ENCODE data around the gene UCKL1. TPM values are rescaled to one million over a fixed set of nuclear protein-coding genes. Genes with fewer than 3 reads are reported as not detected.
"Not testable (repeated sequence)": the region's sequence is repeated elsewhere in the genome, so short reads cannot be mapped to it uniquely, and the experiment has no call there.

Gene UCKL1
- total RNA-seq, 1 donor from 2014 or later = 95.4 TPM

DNA sequence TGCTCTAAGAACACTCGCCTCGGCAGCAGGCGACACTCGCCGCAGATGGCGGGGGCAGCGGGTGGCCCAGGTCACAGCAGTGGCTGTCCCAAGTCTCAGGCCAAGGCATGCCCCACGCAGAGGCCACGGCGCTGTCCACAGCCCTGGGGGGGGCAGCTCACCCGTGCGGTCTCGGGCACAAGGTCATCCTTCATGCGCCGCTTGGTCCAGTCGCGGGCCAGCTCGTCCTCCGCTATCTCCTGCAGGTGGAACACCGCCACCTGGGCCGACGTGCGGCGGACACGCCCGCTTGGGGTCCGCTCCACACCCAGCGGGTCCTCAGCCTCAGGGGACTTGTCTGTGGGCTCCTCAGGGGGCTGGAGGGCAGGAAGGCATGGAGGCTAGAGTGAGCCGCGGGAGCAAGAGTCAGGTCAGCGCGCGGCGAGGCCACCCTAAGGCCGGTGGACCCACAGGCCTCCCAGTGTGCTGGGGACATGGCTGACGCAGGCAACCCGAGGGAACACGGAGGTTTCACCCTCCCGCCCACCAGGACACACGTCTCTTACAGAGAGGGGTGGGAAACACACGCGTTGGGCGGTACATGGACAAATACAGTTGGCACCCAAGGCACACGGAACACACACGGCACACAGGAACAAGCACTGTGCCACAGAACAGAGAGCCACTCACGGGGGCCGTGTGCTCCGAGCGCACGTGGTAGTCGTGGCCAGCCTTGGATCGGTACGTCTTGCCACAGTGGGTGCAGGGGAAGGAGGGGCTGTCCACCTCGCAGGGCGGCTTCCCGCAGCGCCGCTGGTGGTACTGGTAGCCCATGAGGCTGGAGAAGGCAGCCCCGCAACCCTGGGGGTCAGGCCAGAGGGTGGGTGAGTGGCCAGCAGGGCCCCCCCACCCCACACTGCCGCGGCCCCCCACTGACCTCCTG is 6.5 kb upstream of the UCKL1 start:
- Histone ChIP-seq H3K27ac (no peak overlapping the region), H3K36me3 (peaks cover 16 to 51% of the 10 kb centered on the region in 2 donors), H3K9me3 (no peaks in the 10 kb centered on the region), H3K4me3 (no peak overlapping the region), H3K27me3 (no peaks in the 10 kb centered on the region), H3K4me1 (peaks cover 0 to 3% of the 10 kb centered on the region in 2 donors)
- no peak for DNase-seq (ENCODE audit: low spot score in 2 of 2)
- intact Hi-C loops (cut with DNase I) = no loop called here
- no peak for TF ChIP-seq CTCF (IDR thresholded peaks at IDR 0.05)

DNA sequence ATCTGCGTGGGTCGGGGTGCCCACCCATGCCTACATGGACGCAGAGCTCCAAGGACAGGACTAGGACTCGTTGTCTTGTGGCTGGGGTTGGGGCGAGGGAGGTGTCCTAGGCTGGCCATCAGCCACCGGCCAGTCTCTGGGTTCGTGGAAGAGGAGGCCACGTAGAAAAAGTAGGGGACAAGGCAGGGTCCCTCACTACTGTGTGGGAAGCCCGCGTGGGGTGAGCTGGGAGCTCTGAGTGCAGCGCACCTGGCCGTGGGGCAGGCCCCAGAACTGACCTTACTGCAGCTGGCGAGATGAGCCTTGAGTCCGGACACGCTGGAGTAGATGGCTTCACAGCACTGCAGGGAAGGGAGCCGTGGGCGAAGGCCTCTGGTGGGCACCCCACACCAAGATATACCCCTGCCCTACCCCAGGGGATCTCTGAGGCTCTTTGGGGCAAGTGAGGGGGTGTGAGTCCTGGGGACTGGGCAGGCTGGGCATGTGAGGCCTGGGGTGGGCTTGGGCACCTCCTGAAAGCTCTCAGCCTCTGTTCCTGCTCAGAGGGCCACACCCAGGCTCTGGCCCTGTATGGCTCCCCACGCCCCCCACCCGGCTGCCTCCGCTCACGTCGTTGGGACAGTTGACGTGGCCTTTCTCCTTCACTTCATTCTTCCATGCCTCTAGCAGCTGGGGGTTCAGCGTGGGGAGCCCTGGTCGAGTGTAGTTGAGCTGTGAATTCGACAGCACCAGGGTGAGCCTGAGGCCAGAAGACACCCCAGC is 5.6 kb upstream of the UCKL1 start:
- intact Hi-C loops (cut with DNase I) = no loop called here
- H3K4me1 ChIP-seq = peaks cover 1 to 10% of the 10 kb centered on the region in 2 donors
- no peak overlapping the region for H3K4me3 ChIP-seq
- no peaks in the 10 kb centered on the region for H3K27me3 ChIP-seq
- H3K9me3 ChIP-seq = no peaks in the 10 kb centered on the region
- DNase-seq (ENCODE audit: low spot score in 2 of 2) = no peak
- H3K27ac ChIP-seq = no peak overlapping the region
- peaks cover 10 to 45% of the 10 kb centered on the region in 2 donors for H3K36me3 ChIP-seq
- no peak for TF ChIP-seq CTCF (IDR thresholded peaks at IDR 0.05)

GRCh38 chr20:63960654-63961621 is 4.7 kb upstream of the UCKL1 start:
- H3K27me3 ChIP-seq; H3K27ac ChIP-seq; intact Hi-C loops (cut with DNase I); DNase-seq (ENCODE audit: low spot score in 2 of 2); H3K4me3 ChIP-seq; H3K9me3 ChIP-seq: not testable (repeated sequence)
- peaks cover 10 to 41% of the 10 kb centered on the region in 2 donors for H3K36me3 ChIP-seq
- peaks cover 4 to 12% of the 10 kb centered on the region in 2 donors for H3K4me1 ChIP-seq

- H3K27ac ChIP-seq = no peak overlapping the region
- H3K27me3 ChIP-seq = no peaks in the 10 kb centered on the region
- no peaks in the 10 kb centered on the region for H3K9me3 ChIP-seq
- DNase-seq (ENCODE audit: low spot score in 2 of 2) = no peak
- no peak for TF ChIP-seq CTCF (IDR thresholded peaks at IDR 0.05)
- intact Hi-C loops (cut with DNase I) = loop anchor here (5.0 kb wide), 1 partner anchor 437 kb away; the partner anchor contains the start of gene PPDPF
- H3K36me3 ChIP-seq = peaks cover 10 to 41% of the 10 kb centered on the region in 2 donors
- H3K4me1 ChIP-seq = peaks cover 6 to 17% of the 10 kb centered on the region in 2 donors
- no peak overlapping the region for H3K4me3 ChIP-seq
Observed at GRCh38 chr20:63959699-63960075, 3.5 kb upstream of the UCKL1 start.

DNA sequence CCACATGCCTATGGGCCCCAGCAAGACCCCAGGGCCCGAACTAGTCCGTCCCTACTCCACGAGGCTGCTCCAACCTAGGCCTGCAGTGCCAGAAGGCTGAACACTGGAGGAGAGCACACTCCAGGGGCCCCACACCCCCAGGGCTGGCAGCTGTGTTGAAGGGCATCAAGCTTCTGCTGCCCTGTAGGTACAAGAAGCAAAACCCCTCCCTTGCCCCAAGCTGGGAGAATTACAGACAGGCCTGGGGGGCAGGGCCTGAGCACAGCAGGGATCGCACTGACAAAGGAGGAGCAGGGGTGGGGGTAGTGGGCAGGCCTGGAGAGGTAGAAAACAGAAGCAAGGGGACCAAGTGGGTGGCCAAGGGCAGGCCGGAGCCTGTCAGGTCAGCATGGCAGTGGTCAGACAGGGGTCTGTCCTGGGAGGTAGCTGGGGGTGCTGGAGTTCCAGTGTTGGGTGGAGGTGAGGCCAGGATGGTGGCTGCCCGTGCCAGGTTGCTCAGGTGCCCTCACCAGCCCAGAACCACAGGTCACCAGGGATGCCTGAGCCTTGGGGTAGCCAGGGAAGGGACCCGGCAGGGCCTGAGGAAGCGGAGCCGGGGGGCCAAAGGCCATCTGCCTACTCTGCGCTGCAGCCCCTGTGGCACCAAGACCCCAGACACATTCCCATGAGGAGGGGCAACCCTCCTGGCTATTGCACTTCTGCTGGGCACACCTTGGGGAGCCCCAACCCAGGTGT is 2.9 kb upstream of the UCKL1 start:
- no peak overlapping the region for H3K27ac ChIP-seq
- no peak overlapping the region for H3K4me3 ChIP-seq
- H3K9me3 ChIP-seq = no peaks in the 10 kb centered on the region
- H3K36me3 ChIP-seq = peaks cover 10 to 41% of the 10 kb centered on the region in 2 donors
- intact Hi-C loops (cut with DNase I) = loop anchor here (5.0 kb wide), 1 partner anchor 437 kb away; the partner anchor contains the start of gene PPDPF
- DNase-seq (ENCODE audit: low spot score in 2 of 2) = no peak
- no peaks in the 10 kb centered on the region for H3K27me3 ChIP-seq
- TF ChIP-seq CTCF (IDR thresholded peaks at IDR 0.05) = no peak
- peaks cover 7 to 22% of the 10 kb centered on the region in 2 donors for H3K4me1 ChIP-seq

Measured in ascending aorta (tissue), 2 donors.